ENCODE results near the gene FBXL16. TPM values are rescaled to one million over a fixed set of nuclear protein-coding genes. Genes with fewer than 3 reads are reported as not detected.

FBXL16 gene
- total RNA-seq, 4 donors from 2014 or later, result 2.2 to 8.4 (median 3.7) TPM

DNA sequence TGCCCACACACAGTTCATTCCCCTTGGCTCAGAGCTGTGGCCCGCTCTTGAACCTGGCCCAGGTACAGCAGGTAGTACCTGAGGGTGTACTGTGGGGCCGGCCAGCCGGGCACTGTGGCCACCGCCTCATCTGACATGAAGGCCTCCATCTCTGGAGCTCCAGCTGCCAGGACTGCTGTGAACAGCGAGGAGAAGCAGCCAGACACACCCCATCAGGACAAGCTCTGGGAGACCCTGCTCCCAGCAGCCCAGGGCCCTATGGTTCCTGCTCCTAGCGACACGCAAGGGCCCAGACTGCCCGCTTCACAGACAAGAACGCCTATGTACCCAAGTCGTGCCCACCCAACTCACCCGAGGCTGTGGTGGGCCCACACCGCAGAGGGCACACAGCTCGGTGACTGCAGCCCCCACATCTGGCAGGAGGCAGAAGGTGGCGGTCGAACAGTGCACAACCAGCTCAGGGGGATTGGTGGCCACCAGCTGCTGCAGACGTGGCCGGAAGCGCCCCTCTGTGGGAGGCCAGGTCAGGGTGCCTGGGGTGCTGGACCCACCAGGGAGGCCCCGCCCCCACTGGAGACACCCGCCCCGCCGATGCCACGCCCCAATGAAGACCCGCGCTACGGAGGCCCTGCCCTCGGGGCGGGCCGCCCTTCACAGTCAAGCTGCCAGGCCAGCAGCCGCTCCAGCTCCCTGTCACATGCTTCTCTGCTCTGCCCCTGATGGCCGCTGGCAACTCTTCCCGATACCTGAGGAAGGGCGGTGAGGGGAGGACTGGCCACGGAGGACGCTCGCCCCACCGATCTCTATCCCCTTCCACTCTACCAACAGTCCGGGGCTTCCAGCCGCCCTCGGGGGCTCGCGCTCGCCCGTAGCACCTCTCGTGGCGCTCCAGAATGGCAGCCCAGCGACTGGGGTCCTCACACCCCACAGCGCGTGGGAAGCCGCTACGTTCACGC lies 26.5 kb downstream of the FBXL16 start:
- 48 to 70% methylated on average over 2 to 6 of the region's 52 CpGs for WGBS, 2 donors
- no peak for DNase-seq
- H3K27ac ChIP-seq, result peak overlapping the region; percentile 60 to 97 (median 86)
- peak overlapping the region; percentile 69 to 98 (median 88) for H3K4me3 ChIP-seq
- no peaks in the 10 kb centered on the region for H3K9me3 ChIP-seq
- peaks cover 59 to 89% (median 70%) of the 10 kb centered on the region in 3 donors for H3K4me1 ChIP-seq
- TF ChIP-seq CTCF (IDR thresholded peaks at IDR 0.05) (no peak), POLR2A (IDR thresholded peaks at IDR 0.05) (no peak)
- intact Hi-C loops (cut with DNase I), result no loop called here
- H3K36me3 ChIP-seq, result peaks cover 11 to 26% (median 15%) of the 10 kb centered on the region in 3 donors
- H3K27me3 ChIP-seq, result peaks cover 0 to 33% (median 0%) of the 10 kb centered on the region in 4 donors

DNA sequence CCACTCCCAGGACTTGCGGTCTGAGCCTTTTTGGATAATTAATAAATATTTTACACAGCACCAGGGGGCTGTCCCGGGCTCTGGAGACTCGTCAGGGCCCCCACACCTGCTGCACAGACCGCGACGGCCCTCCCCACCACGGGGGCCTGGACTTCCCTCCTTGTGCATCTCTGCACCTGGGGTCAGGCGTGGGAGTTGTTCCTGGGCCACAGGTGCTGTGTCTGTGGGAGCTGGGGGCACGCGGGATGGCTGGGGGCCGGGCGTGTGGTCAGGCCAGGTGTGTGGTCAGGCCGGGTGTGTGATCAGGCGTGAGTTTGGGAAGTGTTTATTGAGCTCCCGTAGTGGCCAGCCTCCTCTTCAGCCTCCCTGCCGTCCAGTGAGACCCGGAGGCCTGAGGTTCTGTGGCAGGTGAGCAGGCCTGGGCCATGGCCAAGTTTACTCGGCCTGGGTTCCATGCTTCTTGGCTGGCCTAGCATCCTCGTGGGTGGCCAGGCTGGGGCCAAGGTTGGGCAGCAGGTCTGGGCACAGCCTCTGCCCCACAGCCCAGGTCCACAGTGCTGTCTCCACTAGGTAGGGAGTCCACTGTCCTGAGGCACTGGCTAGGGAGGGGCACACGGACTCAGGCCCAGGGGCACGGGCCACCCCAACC lies 27.3 kb downstream of the FBXL16 start:
- Histone ChIP-seq H3K9me3 (no peaks in the 10 kb centered on the region), H3K27me3 (peaks cover 0 to 33% (median 0%) of the 10 kb centered on the region in 4 donors), H3K36me3 (peaks cover 13 to 34% (median 20%) of the 10 kb centered on the region in 3 donors), H3K4me3 (no peak overlapping the region), H3K4me1 (peaks cover 54 to 86% (median 65%) of the 10 kb centered on the region in 3 donors), H3K27ac (peak overlapping the region in 3 of 4 donors; percentile 79 to 97 (median 93))
- DNase-seq, result no peak
- TF ChIP-seq CTCF (IDR thresholded peaks at IDR 0.05) (no peak), POLR2A (IDR thresholded peaks at IDR 0.05) (no peak)
- intact Hi-C loops (cut with DNase I), result no loop called here
- 58 to 72% methylated on average over 4 of the region's 21 CpGs for WGBS, 2 donors

DNA sequence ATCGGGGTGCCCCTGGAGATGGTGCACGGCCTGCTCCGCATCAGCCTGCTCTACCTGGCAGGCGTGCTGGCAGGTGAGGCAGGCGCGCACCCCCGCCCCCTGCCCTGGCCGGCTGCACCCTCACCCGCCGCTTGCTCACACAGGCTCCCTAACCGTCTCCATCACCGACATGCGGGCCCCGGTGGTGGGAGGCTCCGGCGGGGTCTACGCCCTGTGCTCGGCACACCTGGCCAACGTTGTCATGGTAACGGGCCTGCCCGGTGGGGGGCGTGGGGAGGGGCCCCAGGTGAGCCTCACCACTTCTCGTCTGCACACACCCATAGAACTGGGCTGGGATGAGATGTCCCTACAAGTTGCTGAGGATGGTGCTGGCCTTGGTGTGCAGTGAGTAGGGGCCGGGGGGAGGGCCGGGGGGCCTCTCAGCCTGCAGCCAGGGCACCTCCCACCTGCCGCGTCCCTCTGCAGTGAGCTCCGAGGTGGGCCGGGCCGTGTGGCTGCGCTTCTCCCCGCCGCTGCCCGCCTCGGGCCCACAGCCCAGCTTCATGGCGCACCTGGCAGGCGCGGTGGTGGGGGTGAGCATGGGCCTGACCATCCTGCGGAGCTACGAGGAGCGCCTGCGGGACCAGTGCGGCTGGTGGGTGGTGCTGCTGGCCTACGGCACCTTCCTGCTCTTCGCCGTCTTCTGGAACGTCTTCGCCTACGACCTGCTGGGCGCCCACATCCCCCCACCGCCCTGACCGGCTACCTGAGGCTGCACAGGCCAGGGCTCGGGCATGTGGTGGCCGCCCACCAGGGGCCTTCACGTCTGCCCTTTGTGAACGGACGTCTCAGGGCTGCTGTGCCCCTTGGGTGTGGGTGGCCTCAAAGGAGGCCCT lies 28.0 kb downstream of the FBXL16 start:
- no peaks in the 10 kb centered on the region for H3K9me3 ChIP-seq
- H3K36me3 ChIP-seq, result peaks cover 21 to 34% (median 21%) of the 10 kb centered on the region in 3 donors
- peaks cover 48 to 86% (median 58%) of the 10 kb centered on the region in 3 donors for H3K4me1 ChIP-seq
- H3K27me3 ChIP-seq, result peaks cover 0 to 33% (median 0%) of the 10 kb centered on the region in 4 donors
- intact Hi-C loops (cut with DNase I), result no loop called here
- 38 to 54% methylated on average over 7 to 18 of the region's 57 CpGs for WGBS, 2 donors
- no peak for DNase-seq
- TF ChIP-seq CTCF (IDR thresholded peaks at IDR 0.05) (no peak), POLR2A (IDR thresholded peaks at IDR 0.05) (peak in 1 of 4 donors; percentile 10)
- H3K27ac ChIP-seq, result peak overlapping the region in 2 of 4 donors; percentile 9 to 23
- H3K4me3 ChIP-seq, result peak overlapping the region in 2 of 4 donors; percentile 3 to 45

DNA sequence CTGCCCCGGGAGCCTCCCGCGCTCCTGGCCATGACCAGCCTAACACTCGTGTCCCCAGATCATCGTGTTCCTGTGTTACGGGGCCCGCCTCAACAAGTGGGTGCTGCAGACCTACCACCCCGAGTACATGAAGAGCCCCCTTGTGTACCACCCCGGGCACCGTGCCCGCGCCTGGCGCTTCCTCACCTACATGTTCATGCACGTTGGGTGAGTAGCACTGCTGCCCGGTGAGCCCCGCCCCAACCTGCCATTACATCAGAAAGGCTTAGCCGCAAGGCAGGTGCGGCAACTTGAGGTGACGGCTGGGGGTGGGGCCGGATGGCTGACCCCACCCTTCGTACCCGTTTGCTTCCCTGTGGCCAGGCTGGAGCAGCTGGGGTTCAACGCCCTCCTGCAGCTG lies 28.7 kb downstream of the FBXL16 start:
- peak overlapping the region; percentile 6 to 52 (median 31) for H3K27ac ChIP-seq
- peaks cover 43 to 80% (median 51%) of the 10 kb centered on the region in 3 donors for H3K4me1 ChIP-seq
- no peaks in the 10 kb centered on the region for H3K9me3 ChIP-seq
- 36 to 80% methylated on average over 1 to 5 of the region's 23 CpGs for WGBS, 2 donors
- intact Hi-C loops (cut with DNase I), result no loop called here
- no peak for TF ChIP-seq CTCF (IDR thresholded peaks at IDR 0.05)
- no peak for TF ChIP-seq POLR2A (IDR thresholded peaks at IDR 0.05)
- peak overlapping the region in 2 of 4 donors; percentile 3 to 45 for H3K4me3 ChIP-seq
- no peak for DNase-seq
- H3K27me3 ChIP-seq, result peaks cover 0 to 33% (median 0%) of the 10 kb centered on the region in 4 donors
- H3K36me3 ChIP-seq, result peaks cover 21 to 34% (median 21%) of the 10 kb centered on the region in 3 donors

All from esophagus squamous epithelium (tissue), 5 donors.